Heart left ventricle (tissue), 16 donors: ENCODE measurements around the gene ASB7. TPM values are rescaled to one million over a fixed set of nuclear protein-coding genes. Genes with fewer than 3 reads are reported as not detected.

Experiments
- ATAC-seq, 4 donors: fragments of 200-7000 bp; cut with Tn5 transposase; one replicate each; pipeline ENCODE4 v1.9.1; 2020 to 2022; ENCODE audit warnings: moderate library complexity in 4 of 4, mild to moderate bottlenecking in 3 of 4, moderate number of reproducible peaks in 1 of 4
- DNase-seq, 5 donors: peaks; one replicate each; pipeline ENCODE4 v3.0.0-alpha.2; 2020
- H3K27ac ChIP-seq, 12 donors: fragments of 200-600 bp; sonication (generic) in 4 of 12; one replicate each; pipeline versions ENCODE4 v1.5.0 to v1.8.0; 2016 to 2022; ENCODE audit warnings: mild to moderate bottlenecking in 2 of 12
- H3K27me3 ChIP-seq, 9 donors: fragments of 200-600 bp; sonication (generic) in 2 of 9; one replicate each; pipeline versions ENCODE4 v1.5.1 to v1.8.0; 2016 to 2022; ENCODE audit warnings: mild to moderate bottlenecking in 3 of 9
- H3K36me3 ChIP-seq, 9 donors: fragments of 200-600 bp; sonication (generic) in 2 of 9; one replicate each; pipeline versions ENCODE4 v1.5.0 to v1.8.0; 2018 to 2022; ENCODE audit warnings: mild to moderate bottlenecking in 2 of 9
- H3K4me1 ChIP-seq, 12 donors: fragments of 200-600 bp; sonication (generic) in 4 of 12; one replicate each; pipeline versions ENCODE4 v1.5.0 to v1.8.0; 2016 to 2022; ENCODE audit warnings: mild to moderate bottlenecking in 3 of 12
- H3K4me3 ChIP-seq, 12 donors: fragments of 200-600 bp; sonication (generic) in 4 of 12; one replicate each; pipeline versions ENCODE4 v1.5.0 to v1.8.0; 2017 to 2022; ENCODE audit warnings: mild to moderate bottlenecking in 9 of 12, moderate library complexity in 4 of 12
- H3K9me3 ChIP-seq, 12 donors: fragments of 200-600 bp; sonication (generic) in 4 of 12; one replicate each; pipeline versions ENCODE4 v1.5.0 to v1.8.0; 2016 to 2022; ENCODE audit warnings: mild to moderate bottlenecking in 1 of 12
- POLR2A ChIP-seq, 2 donors: fragments of 450-650 bp; IDR thresholded peaks; one replicate each; pipeline ENCODE4 v1.6.1; 2017; ENCODE audit warnings: antibody characterized with exemption in 2 of 2, mild to moderate bottlenecking in 2 of 2, moderate library complexity in 2 of 2
- WGBS, 4 donors: extraction: QIAGEN DNeasy Blood & Tissue Kit in 2 of 4; methylation state at CpG; one replicate each; pipeline versions ENCODE4 v1.1.5 to v1.1.7; 2013 to 2018; 5-methylcytosine and 5-hydroxymethylcytosine counted together
- intact Hi-C, 10 donors: fragments of 100-400 bp; cut with DNase I; formaldehyde crosslinking; loops; one replicate each; pipeline versions ENCODE4 v1.11.1 to v1.14.2; 2022
- polyA plus RNA-seq, 2 donors: library from polyadenylated mRNA; stranded (reverse); fragments of 200-250 nt; gene quantifications; one replicate each; pipeline ENCODE4 v1.2.3, GENCODE V29; 2013
- total RNA-seq, 9 donors: library from RNA; depleted of rRNA in 2 of 9; stranded (reverse); fragments of >200 nt in 2 of 9; fragmentation: NEBNext Ultra II Directional in 3 of 9; extraction: Animal tissue kit (Norgen Biotek cat#: 25700) in 3 of 9; gene quantifications; one replicate each; pipeline versions ENCODE4 v1.1.0 to v1.2.4, GENCODE V29; 2016 to 2023
- TF ChIP-seq, protein P1 (sequence below), 12 donors: fragments of 200-600 bp; sonication (generic) in 4 of 12; IDR thresholded peaks; one replicate each; pipeline versions ENCODE4 v1.5.0 to v1.8.0; 2018 to 2022; ENCODE audit warnings: antibody characterized with exemption in 12 of 12, mild to moderate bottlenecking in 5 of 12
- donor health status: ischemic (EF 13 %, LVEDD 7.1; RV severe dilation, severe dysfunction).
- donor health status: healthy with polysubstance abuse.
- donor health status: DM: no; HTN: yes; CAD: no.
- donor health status: DM: no; HTN: no; CAD: no.
- donor health status: ischemic (EF 25% LVEDD 6.9; RV normal size, moderate dysfunction).
- donor health status: ischemic (EF 25% LVEDD 5.7; RV mildly dilated, moderate dysfunction).
- donor health status: healthy.
- donor health status: DM: yes; HTN: yes; CAD: no.
- donor health status: ischemic (EF 35%, LVEDD 5.7; RV mildly dilated, moderate dysfunction).
- donor health status: nonischemic (EF 11% LVEDD 7.7; RV severe dilation, severe dysfunction).
- donor health status: DM: yes; HTN: yes; CAD: no.
- donor health status: PGD.
- donor health status: ischemic (EF 29% LVEDD 5.4; RV normal size, mild dysfunction).
- donor health status: nonischemic (EF 23%, LVEDD 6.1; RV moderate dilation, normal function).

The ASB7 gene
- total and polyA plus RNA-seq, 11 donors = 2.3 to 6.9 (median 5.9) TPM

DNA sequence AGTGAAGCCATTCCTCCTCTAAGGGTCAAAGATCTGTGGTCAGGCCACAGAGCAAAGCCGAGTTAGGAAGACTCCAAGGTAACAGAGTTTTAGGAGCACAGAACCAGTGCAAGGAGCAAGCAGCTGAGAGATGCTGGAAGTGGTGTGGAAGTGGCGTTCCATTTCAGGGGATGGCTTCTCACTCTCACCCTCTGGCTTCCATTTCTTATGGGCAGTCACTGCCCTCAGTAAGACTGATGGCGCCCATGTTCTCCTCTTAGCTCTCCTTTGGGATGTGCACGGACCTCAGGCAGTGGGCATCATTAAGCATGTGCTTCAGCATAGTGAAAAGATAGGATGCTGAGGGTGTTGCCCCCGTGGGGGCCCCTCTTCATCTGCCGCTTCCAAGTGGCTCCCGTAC lies 90.3 kb downstream of the ASB7 start:
- Histone ChIP-seq H3K4me1 (peaks cover 0 to 18% (median 2%) of the 10 kb centered on the region in 12 donors), H3K27ac (no peak overlapping the region), H3K36me3 (no peaks in the 10 kb centered on the region), H3K4me3 (no peak overlapping the region), H3K9me3 (peaks cover 0 to 10% (median 0%) of the 10 kb centered on the region in 12 donors), H3K27me3 (peaks cover 0 to 4% (median 0%) of the 10 kb centered on the region in 9 donors)
- DNase-seq (no peak), ATAC-seq (no peak)
- TF ChIP-seq POLR2A (IDR thresholded peaks at IDR 0.05) = no peak
- TF ChIP-seq, protein P1, sequence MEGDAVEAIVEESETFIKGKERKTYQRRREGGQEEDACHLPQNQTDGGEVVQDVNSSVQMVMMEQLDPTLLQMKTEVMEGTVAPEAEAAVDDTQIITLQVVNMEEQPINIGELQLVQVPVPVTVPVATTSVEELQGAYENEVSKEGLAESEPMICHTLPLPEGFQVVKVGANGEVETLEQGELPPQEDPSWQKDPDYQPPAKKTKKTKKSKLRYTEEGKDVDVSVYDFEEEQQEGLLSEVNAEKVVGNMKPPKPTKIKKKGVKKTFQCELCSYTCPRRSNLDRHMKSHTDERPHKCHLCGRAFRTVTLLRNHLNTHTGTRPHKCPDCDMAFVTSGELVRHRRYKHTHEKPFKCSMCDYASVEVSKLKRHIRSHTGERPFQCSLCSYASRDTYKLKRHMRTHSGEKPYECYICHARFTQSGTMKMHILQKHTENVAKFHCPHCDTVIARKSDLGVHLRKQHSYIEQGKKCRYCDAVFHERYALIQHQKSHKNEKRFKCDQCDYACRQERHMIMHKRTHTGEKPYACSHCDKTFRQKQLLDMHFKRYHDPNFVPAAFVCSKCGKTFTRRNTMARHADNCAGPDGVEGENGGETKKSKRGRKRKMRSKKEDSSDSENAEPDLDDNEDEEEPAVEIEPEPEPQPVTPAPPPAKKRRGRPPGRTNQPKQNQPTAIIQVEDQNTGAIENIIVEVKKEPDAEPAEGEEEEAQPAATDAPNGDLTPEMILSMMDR (IDR thresholded peaks at IDR 0.05) = no peak
- intact Hi-C loops = no loop called here
- WGBS, 4 donors = 85 to 91% (median 86%) methylated on average over 7 of the region's 7 CpGs

DNA sequence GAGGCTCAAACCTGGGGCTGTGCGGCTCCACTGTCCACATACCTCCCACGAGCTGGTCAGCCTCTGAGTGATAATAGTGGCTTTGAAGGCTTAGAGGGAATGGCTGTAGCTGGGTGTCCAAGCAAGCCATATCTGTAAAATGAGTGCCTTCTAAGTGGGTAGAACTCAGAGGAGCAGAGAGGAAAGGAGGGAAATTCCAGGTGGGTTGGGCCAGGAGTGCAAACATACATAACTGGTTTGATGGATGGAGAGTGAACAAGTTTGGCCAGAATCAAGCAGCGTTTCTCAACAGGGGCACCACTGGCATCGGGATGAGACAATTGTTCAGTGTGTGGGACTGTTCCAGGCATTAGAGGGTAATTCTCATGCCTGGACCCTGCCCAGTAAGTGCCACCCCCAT lies 91.1 kb downstream of the ASB7 start:
- Histone ChIP-seq H3K9me3 (peaks cover 0 to 10% (median 0%) of the 10 kb centered on the region in 12 donors), H3K27ac (peak overlapping the region in 3 of 12 donors; percentile 28 to 80 (median 32)), H3K4me1 (peaks cover 0 to 14% (median 0%) of the 10 kb centered on the region in 12 donors), H3K27me3 (peaks cover 0 to 4% (median 0%) of the 10 kb centered on the region in 9 donors), H3K4me3 (no peak overlapping the region), H3K36me3 (no peaks in the 10 kb centered on the region)
- no peak for DNase-seq
- no peak for ATAC-seq
- 81 to 98% (median 87%) methylated on average over 4 of the region's 4 CpGs for WGBS, 4 donors
- intact Hi-C loops = no loop called here
- TF ChIP-seq POLR2A (IDR thresholded peaks at IDR 0.05) = no peak
- TF ChIP-seq, protein P1 (IDR thresholded peaks at IDR 0.05) = no peak

DNA sequence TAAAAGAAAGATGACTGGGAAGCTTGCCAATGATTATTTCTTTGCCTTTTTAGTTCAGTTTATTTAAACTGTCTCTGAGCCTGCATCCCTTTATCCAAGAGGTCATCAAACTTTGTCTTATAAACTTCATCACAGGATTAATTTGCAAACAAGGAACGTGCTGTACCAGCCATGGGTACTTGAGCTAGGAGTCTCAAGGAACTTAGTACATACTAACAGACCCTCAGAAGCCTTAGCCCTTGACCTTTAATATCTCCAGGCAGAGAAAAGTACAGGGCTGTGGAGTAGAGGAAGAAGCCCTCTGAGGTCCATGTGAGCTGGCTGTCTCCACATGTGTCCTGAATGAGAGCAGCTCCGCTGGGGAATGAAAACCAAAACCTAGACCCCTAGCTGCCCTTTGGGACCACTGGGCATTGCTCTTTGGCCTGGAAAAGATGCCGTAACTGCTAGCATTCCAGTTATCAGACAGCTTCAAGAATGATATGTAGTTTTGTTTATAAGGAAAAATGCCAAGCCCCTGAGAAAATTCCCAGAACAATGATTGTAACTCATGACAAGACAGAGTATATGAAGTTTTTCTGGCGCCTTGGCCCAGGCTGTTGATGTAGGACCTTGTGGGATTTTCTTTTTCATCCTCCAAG lies 92.1 kb downstream of the ASB7 start:
- Histone ChIP-seq H3K27me3 (peaks cover 0 to 4% (median 0%) of the 10 kb centered on the region in 9 donors), H3K4me1 (peaks cover 0 to 14% (median 0%) of the 10 kb centered on the region in 12 donors), H3K36me3 (no peaks in the 10 kb centered on the region), H3K9me3 (peaks cover 0 to 10% (median 0%) of the 10 kb centered on the region in 12 donors), H3K4me3 (no peak overlapping the region), H3K27ac (peak overlapping the region in 8 of 12 donors; percentile 9 to 80 (median 28))
- TF ChIP-seq, protein P1 (IDR thresholded peaks at IDR 0.05) = no peak
- TF ChIP-seq POLR2A (IDR thresholded peaks at IDR 0.05) = no peak
- 57 to 65% (median 59%) methylated on average over 4 of the region's 4 CpGs for WGBS, 4 donors
- ATAC-seq (peak in 3 of 4 donors; percentile 29 to 46 (median 30)), DNase-seq (no peak)
- intact Hi-C loops = loop anchor here in 1 of 10 donors (5.0 kb wide), 1 partner anchor 53 kb away; no protein-coding TSS in a partner anchor

DNA sequence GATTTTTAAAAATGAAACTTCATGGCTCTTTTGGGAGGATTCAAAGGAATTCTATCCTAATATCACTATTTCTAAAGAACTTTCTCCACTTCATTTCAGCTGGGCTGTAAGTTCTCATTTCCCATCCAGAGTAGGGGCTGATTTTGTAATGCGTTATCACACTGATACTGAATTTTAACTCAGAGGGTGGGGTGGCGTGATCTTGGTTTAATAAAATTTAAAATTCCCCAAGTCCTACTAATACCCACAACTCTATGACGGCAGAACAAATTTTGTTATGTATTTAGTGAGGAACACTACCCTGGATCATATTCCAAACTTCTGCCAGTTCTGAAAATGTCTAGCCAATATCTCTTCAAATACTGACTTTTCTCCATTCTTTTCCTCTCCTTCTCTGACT lies 92.7 kb downstream of the ASB7 start:
- ATAC-seq (no peak), DNase-seq (no peak)
- Histone ChIP-seq H3K27me3 (peaks cover 0 to 4% (median 0%) of the 10 kb centered on the region in 9 donors), H3K4me3 (no peak overlapping the region), H3K36me3 (no peaks in the 10 kb centered on the region), H3K9me3 (peaks cover 0 to 10% (median 0%) of the 10 kb centered on the region in 12 donors), H3K27ac (peak overlapping the region in 8 of 12 donors; percentile 9 to 80 (median 27)), H3K4me1 (peaks cover 0 to 14% (median 0%) of the 10 kb centered on the region in 12 donors)
- intact Hi-C loops = loop anchor here in 1 of 10 donors (5.0 kb wide), 1 partner anchor 52 kb away; no protein-coding TSS in a partner anchor
- TF ChIP-seq, protein P1 (IDR thresholded peaks at IDR 0.05) = no peak
- no peak for TF ChIP-seq POLR2A (IDR thresholded peaks at IDR 0.05)
- WGBS, 4 donors = 73 to 84% (median 81%) methylated on average over 3 of the region's 3 CpGs
